NCI-H1436 (cell line): Measurements from ENCODE around the gene RXRA.
A peak's percentile ranks its signal among the peaks of the same experiment; 100 is the strongest.

Experiments used
- DNase-seq: peaks from one replicate; lab custom pipeline; 2025; lab: John Stamatoyannopoulos, UW

Gene RXRA

GRCh38 chr9:134325813-134326723, at the start of gene RXRA:
TSS of gene RXRA (plus strand) at chr9:134326455. CDS start at chr9:134326632, 177 bp downstream.
- DNase-seq: peak; percentile 84

GRCh38 chr9:134278286-134278685, 48.0 kb upstream of the RXRA start:
- no peak for DNase-seq

- no peak for DNase-seq
Measured at GRCh38 chr9:134278974-134279640, 47.1 kb upstream of the RXRA start.

GRCh38 chr9:134282138-134282650, 44.1 kb upstream of the RXRA start:
- DNase-seq: no peak

GRCh38 chr9:134283111-134283515, 43.1 kb upstream of the RXRA start:
- DNase-seq: peak; percentile 42

- DNase-seq: no peak
Measured at GRCh38 chr9:134283692-134284265, 42.5 kb upstream of the RXRA start.

- DNase-seq: no peak
Measured at GRCh38 chr9:134284273-134284672, 42.0 kb upstream of the RXRA start.

- no peak for DNase-seq
Measured at GRCh38 chr9:134284741-134285140, 41.5 kb upstream of the RXRA start.

- DNase-seq: no peak
Measured at GRCh38 chr9:134285215-134285845, 40.9 kb upstream of the RXRA start.

- DNase-seq: no peak
Measured at GRCh38 chr9:134286471-134287245, 39.6 kb upstream of the RXRA start.

- peak; percentile 26 for DNase-seq
Measured at GRCh38 chr9:134287591-134288491, 38.4 kb upstream of the RXRA start.

GRCh38 chr9:134288746-134289145, 37.5 kb upstream of the RXRA start:
- no peak for DNase-seq

- DNase-seq: no peak
Measured at GRCh38 chr9:134289241-134289875, 36.9 kb upstream of the RXRA start.

GRCh38 chr9:134290603-134291451, 35.4 kb upstream of the RXRA start:
- DNase-seq: no peak

- DNase-seq: no peak
Measured at GRCh38 chr9:134291452-134291881, 34.8 kb upstream of the RXRA start.

GRCh38 chr9:134291961-134292871, 34.0 kb upstream of the RXRA start:
- DNase-seq: no peak

GRCh38 chr9:134293031-134293521, 33.2 kb upstream of the RXRA start:
- no peak for DNase-seq
